Activated naive CD4-positive, alpha-beta T cell treated with anti-CD3 and anti-CD28 coated beads for 36 hours (primary cell): ENCODE results near the gene BST2. TPM values are rescaled to one million over a fixed set of nuclear protein-coding genes. Genes with fewer than 3 reads are reported as not detected.

Source experiments
- CTCF ChIA-PET: fragments of 350-600 bp; sonication (Branson Sonifier 250); formaldehyde crosslinking; loops from one replicate; lab custom pipeline; 2021; ENCODE audit warnings: antibody characterized with exemption; lab: Charles Lee
- DNase-seq: peaks from one replicate; pipeline ENCODE4 v3.0.0-alpha.2; 2020
- H3K27ac Mint-ChIP-seq: one replicate; pipeline ENCODE4 v1.8.0; 2021; ENCODE audit warnings: mild to moderate bottlenecking, mixed read lengths
- H3K27me3 Mint-ChIP-seq: one replicate; pipeline ENCODE4 v1.8.0; 2021; ENCODE audit warnings: low read depth, mixed read lengths
- H3K36me3 Mint-ChIP-seq: one replicate; pipeline ENCODE4 v1.8.0; 2021; ENCODE audit warnings: low read depth, mixed read lengths
- H3K4me1 Mint-ChIP-seq: one replicate; pipeline ENCODE4 v1.8.0; 2021; ENCODE audit warnings: low read depth, mixed read lengths
- H3K4me3 Mint-ChIP-seq: one replicate; pipeline ENCODE4 v1.8.0; 2021; ENCODE audit warnings: mild to moderate bottlenecking, moderate library complexity, mixed read lengths
- H3K9me3 Mint-ChIP-seq: one replicate; pipeline ENCODE4 v1.8.0; 2021; ENCODE audit warnings: mixed read lengths
- intact Hi-C: fragments of 100-400 bp; cut with micrococcal nuclease; formaldehyde crosslinking; loops from one replicate; pipeline ENCODE4 v1.15.1; 2023
- total RNA-seq, 2 experiments: library from RNA; stranded (reverse); gene quantifications; one replicate each; pipeline ENCODE4 v1.2.3, GENCODE V29; 2021

The BST2 gene
- total RNA-seq: 100 to 1,000 TPM; 117 to 121 TPM

- intact Hi-C loops: loop anchor here (1.0 to 10.0 kb wide), 4 partner anchors 14 to 331 kb away; partner anchors contain the start of genes HAUS8 and MYO9B
- Mint-ChIP-seq H3K27me3 (no peaks in the 10 kb centered on the region), H3K27ac (peak within 1 kb of the TSS; percentile 94), H3K4me3 (peak within 1 kb of the TSS; percentile 80), H3K9me3 (no peaks in the 10 kb centered on the region), H3K4me1 (peaks cover 33% of the 10 kb centered on the region), H3K36me3 (peaks cover 28% of the 10 kb centered on the region)
- peak; percentile 69 for DNase-seq
- CTCF ChIA-PET: interaction anchor here (0.7 to 1.4 kb wide), 5 partner anchors 11 to 110 kb away, joined by 3 to 7 read pairs (median 4); partner anchors contain the start of gene CCDC194
These were observed at the start of gene BST2 for GRCh38 chr19:17405250-17406045. TSS of gene BST2 (minus strand) at chr19:17405630. CDS start at chr19:17405575, 55 bp downstream.

GRCh38 chr19:17454576-17455071 lies 49.2 kb upstream of the BST2 start:
- CTCF ChIA-PET: interaction anchor here (0.9 to 1.8 kb wide), 6 partner anchors 10 to 119 kb away, joined by 3 to 6 read pairs (median 4); no protein-coding TSS in a partner anchor
- Mint-ChIP-seq H3K4me1 (peaks cover 19% of the 10 kb centered on the region), H3K27me3 (peaks cover 37% of the 10 kb centered on the region), H3K36me3 (no peaks in the 10 kb centered on the region), H3K9me3 (peaks cover 3% of the 10 kb centered on the region), H3K4me3 (no peak overlapping the region), H3K27ac (no peak overlapping the region)
- no peak for DNase-seq
- intact Hi-C loops: no loop called here

- CTCF ChIA-PET: interaction anchor here (0.9 to 1.9 kb wide), 2 partner anchors 10 to 14 kb away, joined by 4 read pairs; no protein-coding TSS in a partner anchor
- intact Hi-C loops: loop anchor here (2.0 kb wide), 3 partner anchors 123 to 403 kb away; no protein-coding TSS in a partner anchor
- no peaks in the 10 kb centered on the region for H3K36me3 Mint-ChIP-seq
- no peak overlapping the region for H3K27ac Mint-ChIP-seq
- DNase-seq: no peak
- H3K4me3 Mint-ChIP-seq: no peak overlapping the region
- peaks cover 3% of the 10 kb centered on the region for H3K9me3 Mint-ChIP-seq
- peaks cover 19% of the 10 kb centered on the region for H3K4me1 Mint-ChIP-seq
- peaks cover 33% of the 10 kb centered on the region for H3K27me3 Mint-ChIP-seq
These were observed 46.4 kb upstream of the BST2 start for GRCh38 chr19:17451820-17452219.

- DNase-seq: peak; percentile 72
- intact Hi-C loops: loop anchor here (1.0 to 2.0 kb wide), 3 partner anchors 19 to 158 kb away; partner anchors contain the start of gene BST2
- H3K4me1 Mint-ChIP-seq: peaks cover 19% of the 10 kb centered on the region
- no peak overlapping the region for H3K27ac Mint-ChIP-seq
- peaks cover 3% of the 10 kb centered on the region for H3K9me3 Mint-ChIP-seq
- H3K27me3 Mint-ChIP-seq: peaks cover 26% of the 10 kb centered on the region
- peak overlapping the region; percentile 3 for H3K4me3 Mint-ChIP-seq
- H3K36me3 Mint-ChIP-seq: no peaks in the 10 kb centered on the region
- CTCF ChIA-PET: interaction anchor here (0.8 to 1.9 kb wide), 3 partner anchors 11 to 27 kb away, joined by 3 to 5 read pairs (median 4); no protein-coding TSS in a partner anchor
These were observed 45.0 kb upstream of the BST2 start for GRCh38 chr19:17450264-17451075.

GRCh38 chr19:17448131-17448967 lies 42.9 kb upstream of the BST2 start, which contains the start of gene TMEM221:
TSS of gene TMEM221 (minus strand) at chr19:17448668. CDS start at chr19:17448462, 206 bp downstream.
- Mint-ChIP-seq H3K36me3 (no peaks in the 10 kb centered on the region), H3K27ac (no peak within 1 kb of the TSS), H3K9me3 (peaks cover 3% of the 10 kb centered on the region), H3K27me3 (peaks cover 12% of the 10 kb centered on the region), H3K4me1 (peaks cover 14% of the 10 kb centered on the region), H3K4me3 (peak within 1 kb of the TSS; percentile 27)
- intact Hi-C loops: loop anchor here (1.0 to 2.0 kb wide), 2 partner anchors 24 to 53 kb away; no protein-coding TSS in a partner anchor
- peak; percentile 80 for DNase-seq
- CTCF ChIA-PET: interaction anchor here (0.5 to 1.3 kb wide), 7 partner anchors 11 to 700 kb away, joined by 3 to 4 read pairs (median 4); no protein-coding TSS in a partner anchor

GRCh38 chr19:17447704-17448130 lies 42.3 kb upstream of the BST2 start:
- no peak for DNase-seq
- H3K9me3 Mint-ChIP-seq: peaks cover 3% of the 10 kb centered on the region
- CTCF ChIA-PET: interaction anchor here (0.5 to 0.6 kb wide), 2 partner anchors 14 to 294 kb away, joined by 4 read pairs; no protein-coding TSS in a partner anchor
- no peaks in the 10 kb centered on the region for H3K36me3 Mint-ChIP-seq
- H3K4me1 Mint-ChIP-seq: peaks cover 13% of the 10 kb centered on the region
- H3K27me3 Mint-ChIP-seq: peaks cover 11% of the 10 kb centered on the region
- intact Hi-C loops: loop anchor here (1.0 to 2.0 kb wide), 2 partner anchors 23 to 52 kb away; no protein-coding TSS in a partner anchor
- H3K4me3 Mint-ChIP-seq: no peak overlapping the region
- H3K27ac Mint-ChIP-seq: no peak overlapping the region

- no peak for DNase-seq
- H3K27ac Mint-ChIP-seq: no peak overlapping the region
- H3K36me3 Mint-ChIP-seq: no peaks in the 10 kb centered on the region
- intact Hi-C loops: no loop called here
- peaks cover 11% of the 10 kb centered on the region for H3K27me3 Mint-ChIP-seq
- no peak overlapping the region for H3K4me3 Mint-ChIP-seq
- H3K9me3 Mint-ChIP-seq: peaks cover 3% of the 10 kb centered on the region
- peaks cover 10% of the 10 kb centered on the region for H3K4me1 Mint-ChIP-seq
- CTCF ChIA-PET: interaction anchor here (0.6 to 1.1 kb wide), 2 partner anchors 26 to 977 kb away, joined by 3 to 4 read pairs; partner anchors contain the start of gene MVB12A
These were observed 40.2 kb upstream of the BST2 start for GRCh38 chr19:17445526-17446165.

GRCh38 chr19:17441241-17442021 lies 36.0 kb upstream of the BST2 start:
- CTCF ChIA-PET: interaction anchor here (0.6 to 1.3 kb wide), 10 partner anchors 9 to 1127 kb away, joined by 3 to 6 read pairs (median 3); no protein-coding TSS in a partner anchor
- no peak overlapping the region for H3K4me3 Mint-ChIP-seq
- H3K27me3 Mint-ChIP-seq: no peaks in the 10 kb centered on the region
- peak; percentile 31 for DNase-seq
- H3K9me3 Mint-ChIP-seq: no peaks in the 10 kb centered on the region
- no peak overlapping the region for H3K27ac Mint-ChIP-seq
- no peaks in the 10 kb centered on the region for H3K36me3 Mint-ChIP-seq
- no peaks in the 10 kb centered on the region for H3K4me1 Mint-ChIP-seq
- intact Hi-C loops: loop anchor here (1.0 kb wide), 1 partner anchor 25 kb away; no protein-coding TSS in a partner anchor

- H3K36me3 Mint-ChIP-seq: no peaks in the 10 kb centered on the region
- no peaks in the 10 kb centered on the region for H3K4me1 Mint-ChIP-seq
- H3K9me3 Mint-ChIP-seq: no peaks in the 10 kb centered on the region
- CTCF ChIA-PET: interaction anchor here (0.7 to 1.3 kb wide), 4 partner anchors 10 to 42 kb away, joined by 3 read pairs; no protein-coding TSS in a partner anchor
- H3K27ac Mint-ChIP-seq: no peak overlapping the region
- no peak overlapping the region for H3K4me3 Mint-ChIP-seq
- no peaks in the 10 kb centered on the region for H3K27me3 Mint-ChIP-seq
- DNase-seq: no peak
- intact Hi-C loops: no loop called here
These were observed 31.4 kb upstream of the BST2 start for GRCh38 chr19:17436874-17437267.
